Neutrophil (primary cell): ENCODE data around the gene TINCR.

Experiments used
- H3K27ac ChIP-seq: fragments of 200-600 bp; sonication (generic); 2 replicates; pipeline ENCODE4 v1.5.1; 2016; ENCODE audit warnings: mild to moderate bottlenecking, moderate library complexity
- H3K27me3 ChIP-seq: fragments of 200-600 bp; sonication (generic); 2 replicates; pipeline ENCODE4 v1.6.0; 2016; ENCODE audit warnings: mild to moderate bottlenecking
- H3K36me3 ChIP-seq: fragments of 200-600 bp; sonication (generic); 2 replicates; pipeline ENCODE4 v1.5.1; 2017
- H3K4me1 ChIP-seq, 2 experiments: fragments of 200-600 bp in 1 of 2; sonication (generic) in 1 of 2; 1 replicate in 1 of 2; 2 replicates in 1 of 2; pipeline versions ENCODE4 v1.5.1 to v1.6.1; 2013 to 2016; ENCODE audit warnings: low read depth in 1 of 2, low read length in 1 of 2, mild to moderate bottlenecking in 1 of 2, moderate library complexity in 1 of 2; ENCODE audit not compliant: control insufficient read depth in 1 of 2, insufficient read depth in 1 of 2
- H3K4me3 ChIP-seq, 2 experiments: fragments of 200-600 bp in 1 of 2; sonication (generic) in 1 of 2; 1 replicate in 1 of 2; 2 replicates in 1 of 2; pipeline ENCODE4 v1.5.1; 2013 to 2016; ENCODE audit warnings: low read depth in 1 of 2, low read length in 1 of 2, mild to moderate bottlenecking in 1 of 2, moderate library complexity in 1 of 2
- H3K9me3 ChIP-seq: fragments of 200-600 bp; sonication (generic); 2 replicates; pipeline ENCODE4 v1.5.1; 2016
- TF ChIP-seq, protein P1 (sequence below): fragments of 200-600 bp; sonication (generic); IDR thresholded peaks from 2 replicates; pipeline ENCODE4 v1.5.1; 2016; ENCODE audit warnings: antibody characterized with exemption

Gene TINCR

DNA sequence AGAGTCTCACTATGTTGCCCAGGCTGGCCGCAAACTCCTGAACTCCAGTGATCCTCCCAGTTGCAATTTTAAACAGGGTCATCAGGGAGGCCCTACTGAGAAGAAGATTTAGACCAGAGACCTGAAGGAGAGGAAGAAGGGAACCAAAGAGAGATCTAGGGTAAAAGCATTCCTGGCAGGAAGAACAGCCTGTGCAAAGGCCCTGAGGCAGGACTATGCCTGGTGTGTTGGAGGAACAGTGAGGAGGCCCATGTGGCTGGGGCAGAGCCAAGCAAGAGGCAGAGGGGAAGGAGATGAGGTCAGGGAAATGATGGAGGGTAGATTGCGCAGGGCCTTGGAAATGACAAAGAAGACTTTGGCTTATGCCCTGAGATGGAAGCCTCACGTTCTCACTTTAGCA, 34.5 kb downstream of the TINCR start:
- H3K4me1 ChIP-seq = no peaks in the 10 kb centered on the region
- peaks cover 40% of the 10 kb centered on the region for H3K27me3 ChIP-seq
- H3K4me3 ChIP-seq = no peak overlapping the region
- TF ChIP-seq, protein P1, sequence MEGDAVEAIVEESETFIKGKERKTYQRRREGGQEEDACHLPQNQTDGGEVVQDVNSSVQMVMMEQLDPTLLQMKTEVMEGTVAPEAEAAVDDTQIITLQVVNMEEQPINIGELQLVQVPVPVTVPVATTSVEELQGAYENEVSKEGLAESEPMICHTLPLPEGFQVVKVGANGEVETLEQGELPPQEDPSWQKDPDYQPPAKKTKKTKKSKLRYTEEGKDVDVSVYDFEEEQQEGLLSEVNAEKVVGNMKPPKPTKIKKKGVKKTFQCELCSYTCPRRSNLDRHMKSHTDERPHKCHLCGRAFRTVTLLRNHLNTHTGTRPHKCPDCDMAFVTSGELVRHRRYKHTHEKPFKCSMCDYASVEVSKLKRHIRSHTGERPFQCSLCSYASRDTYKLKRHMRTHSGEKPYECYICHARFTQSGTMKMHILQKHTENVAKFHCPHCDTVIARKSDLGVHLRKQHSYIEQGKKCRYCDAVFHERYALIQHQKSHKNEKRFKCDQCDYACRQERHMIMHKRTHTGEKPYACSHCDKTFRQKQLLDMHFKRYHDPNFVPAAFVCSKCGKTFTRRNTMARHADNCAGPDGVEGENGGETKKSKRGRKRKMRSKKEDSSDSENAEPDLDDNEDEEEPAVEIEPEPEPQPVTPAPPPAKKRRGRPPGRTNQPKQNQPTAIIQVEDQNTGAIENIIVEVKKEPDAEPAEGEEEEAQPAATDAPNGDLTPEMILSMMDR = no peak
- H3K27ac ChIP-seq = no peak overlapping the region
- no peaks in the 10 kb centered on the region for H3K36me3 ChIP-seq
- H3K9me3 ChIP-seq = peaks cover 12% of the 10 kb centered on the region

DNA sequence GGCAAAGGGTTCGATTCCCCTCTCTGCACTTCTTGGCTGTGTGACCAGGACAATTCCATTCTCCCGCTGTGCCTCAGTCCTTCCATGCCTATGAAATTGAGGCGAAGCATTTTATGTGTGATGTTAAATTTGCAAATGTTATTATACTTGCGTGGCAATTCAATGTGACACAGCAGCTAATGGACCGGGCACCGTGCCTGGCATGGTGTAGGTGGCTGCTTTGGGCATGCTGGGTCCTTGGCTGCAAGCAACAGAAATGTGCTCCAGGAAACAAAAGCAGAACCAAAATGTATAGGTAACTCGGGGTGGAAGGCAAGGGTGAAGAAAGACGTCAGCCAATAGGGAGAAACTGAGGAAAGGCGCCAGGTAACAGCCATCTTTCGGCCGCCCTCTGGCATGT, 37.1 kb downstream of the TINCR start:
- TF ChIP-seq, protein P1 = no peak
- Histone ChIP-seq H3K9me3 (peaks cover 12% of the 10 kb centered on the region), H3K27ac (no peak overlapping the region), H3K4me1 (no peaks in the 10 kb centered on the region), H3K4me3 (no peak overlapping the region), H3K27me3 (peaks cover 15% of the 10 kb centered on the region), H3K36me3 (no peaks in the 10 kb centered on the region)

DNA sequence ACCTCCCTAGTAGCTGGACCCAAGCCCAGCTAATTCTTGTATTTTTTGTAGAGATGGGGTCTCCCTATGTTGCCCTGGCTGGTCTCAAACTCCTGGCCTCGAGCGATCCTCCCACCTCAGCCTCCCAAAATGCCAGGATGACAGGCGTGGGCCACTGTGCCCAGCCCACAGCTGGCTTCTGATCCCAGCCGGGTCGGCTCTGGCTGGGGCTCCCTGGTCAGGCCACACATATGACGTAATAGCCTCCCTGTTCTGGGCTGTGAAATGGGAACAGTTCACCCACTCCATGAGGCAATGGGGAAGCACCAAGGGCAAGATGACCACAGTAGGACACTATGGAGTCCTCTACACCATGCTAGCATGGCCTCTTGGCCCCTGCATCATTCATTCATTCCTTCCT, 41.1 kb downstream of the TINCR start:
- Histone ChIP-seq H3K4me3 (no peak overlapping the region), H3K4me1 (no peaks in the 10 kb centered on the region), H3K27me3 (peaks cover 13% of the 10 kb centered on the region), H3K36me3 (no peaks in the 10 kb centered on the region), H3K27ac (no peak overlapping the region), H3K9me3 (no peaks in the 10 kb centered on the region)
- TF ChIP-seq, protein P1 = no peak

DNA sequence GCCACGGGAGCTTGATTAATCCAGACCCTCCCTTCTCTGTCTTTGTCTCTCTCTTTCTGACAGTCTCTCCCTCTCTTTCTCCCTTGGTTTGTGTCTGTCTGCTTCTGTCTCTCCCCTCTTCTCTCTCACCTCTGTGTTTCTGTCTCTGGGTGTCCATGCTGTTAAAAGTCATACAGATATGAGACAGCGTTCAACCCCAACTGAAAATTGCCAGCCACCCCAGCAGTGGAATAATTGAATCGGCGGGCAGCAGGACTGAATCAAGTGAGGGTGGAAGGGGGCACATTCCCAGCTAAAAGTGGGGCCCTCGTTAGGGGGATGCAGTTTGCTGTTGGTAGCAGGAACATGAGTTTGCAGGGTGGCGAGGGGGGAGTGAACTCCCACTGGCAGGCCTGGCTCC, 43.7 kb downstream of the TINCR start:
- H3K27me3 ChIP-seq = peaks cover 8% of the 10 kb centered on the region
- no peaks in the 10 kb centered on the region for H3K4me1 ChIP-seq
- no peaks in the 10 kb centered on the region for H3K36me3 ChIP-seq
- no peak overlapping the region for H3K27ac ChIP-seq
- no peaks in the 10 kb centered on the region for H3K9me3 ChIP-seq
- no peak overlapping the region for H3K4me3 ChIP-seq
- TF ChIP-seq, protein P1 = no peak

DNA sequence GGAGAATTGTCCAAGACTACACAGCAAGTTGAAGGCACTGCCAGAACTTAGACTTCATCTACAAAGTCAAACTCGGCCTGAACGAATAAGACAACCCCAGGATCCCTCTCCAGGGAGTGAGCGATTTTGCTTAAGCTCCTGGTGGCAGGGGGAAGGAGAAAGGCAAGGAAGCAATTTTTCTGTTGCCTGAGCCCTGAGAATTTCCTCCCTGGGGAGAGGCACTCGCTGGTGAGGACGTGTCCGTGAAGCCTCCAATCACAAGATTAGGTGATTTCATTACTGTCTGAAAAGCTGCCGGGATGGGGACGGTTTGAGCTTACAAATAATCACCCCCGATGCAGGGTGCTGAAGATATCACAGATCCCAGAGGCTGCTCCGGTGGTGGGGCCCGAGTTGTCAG, 45.6 kb downstream of the TINCR start:
- H3K27ac ChIP-seq = no peak overlapping the region
- TF ChIP-seq, protein P1 = no peak
- no peaks in the 10 kb centered on the region for H3K36me3 ChIP-seq
- no peaks in the 10 kb centered on the region for H3K4me1 ChIP-seq
- H3K27me3 ChIP-seq = peaks cover 8% of the 10 kb centered on the region
- no peak overlapping the region for H3K4me3 ChIP-seq
- no peaks in the 10 kb centered on the region for H3K9me3 ChIP-seq

DNA sequence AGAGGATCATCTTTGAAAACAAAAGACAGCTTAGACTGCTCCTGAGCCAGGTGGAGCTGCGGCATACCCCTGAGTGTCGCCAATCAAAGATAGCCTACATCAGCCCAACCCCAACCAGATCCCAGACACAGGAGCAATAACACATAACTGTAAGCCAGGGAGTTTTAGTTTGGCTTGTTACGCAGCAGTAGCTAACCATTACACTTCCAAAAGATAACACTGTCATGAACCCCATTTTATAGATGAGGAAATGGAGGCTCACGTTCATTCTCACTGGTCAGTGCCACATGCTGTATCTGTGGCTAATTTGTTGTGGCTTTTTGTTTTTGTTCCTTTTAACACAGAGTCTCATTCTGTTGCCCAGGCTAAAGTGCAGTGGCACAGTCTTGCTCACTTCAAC, 47.3 kb downstream of the TINCR start:
- Histone ChIP-seq H3K4me1 (no peaks in the 10 kb centered on the region), H3K27me3 (peaks cover 8% of the 10 kb centered on the region), H3K4me3 (no peak overlapping the region), H3K27ac (no peak overlapping the region), H3K36me3 (no peaks in the 10 kb centered on the region), H3K9me3 (no peaks in the 10 kb centered on the region)
- TF ChIP-seq, protein P1 = no peak
